Measurements from ENCODE around the gene MASP1. TPM values are rescaled to one million over a fixed set of nuclear protein-coding genes. Genes with fewer than 3 reads are reported as not detected.

The MASP1 gene
- total RNA-seq, 1 experiment from 2014 or later = not detected

GRCh38 chr3:187247398-187247797, 44.1 kb downstream of the MASP1 start:
- H4K20me1 ChIP-seq (ENCODE audit: insufficient read depth) = no peaks in the 10 kb centered on the region
- ATAC-seq (peak; percentile 22; the same call in 1 of the 2 replicates), DNase-seq (ENCODE audit: low read depth, low spot score) (no peak)
- no peaks in the 10 kb centered on the region for H3K79me2 ChIP-seq (ENCODE audit: insufficient read depth, low read length)
- no peaks in the 10 kb centered on the region for H3K9me2 ChIP-seq (ENCODE audit: insufficient read depth)
- no TSS peak for BruUV-seq (replicated peaks)
- ChIA-PET CTCF (no interaction called here), RAD21 (ENCODE audit: low non-redundant PET in 1 of 2, low total read pairs in 2 of 2, uncharacterized antibody in 2 of 2, unreplicated experiment in 2 of 2) (no interaction called here), POLR2A (no interaction called here)
- H2AFZ ChIP-seq (ENCODE audit: low read depth, low read length, poor library complexity, severe bottlenecking) = no peak overlapping the region
- H3K4me2 ChIP-seq (ENCODE audit: low read length) = no peak overlapping the region
- H3K4me3 ChIP-seq (replicated peaks in 1 of 2; ENCODE audit: low read depth in 1 of 2, low read length in 2 of 2) = no peak overlapping the region
- no peak overlapping the region for H3K9ac ChIP-seq (ENCODE audit: low read length)
- H3K9me3 ChIP-seq (ENCODE audit: control insufficient read depth in 1 of 2, insufficient read depth in 1 of 2, low read depth in 1 of 2, low read length in 2 of 2) = no peaks in the 10 kb centered on the region
- no peak for TF ChIP-seq ZNF274 (IDR thresholded peaks at IDR 0.05; ENCODE audit: low read depth, low read length)
- no peak for TF ChIP-seq POLR2A (IDR thresholded peaks at IDR 0.05; ENCODE audit: borderline replicate concordance, extremely low read depth, insufficient read depth, insufficient read length)
- no peak for TF ChIP-seq REST (IDR thresholded peaks at IDR 0.05; ENCODE audit: low read depth)
- no peak for TF ChIP-seq SP1 (IDR thresholded peaks at IDR 0.05; ENCODE audit: low read depth)
- TF ChIP-seq EZH2 (IDR thresholded peaks at IDR 0.05) = no peak
- TF ChIP-seq SRF (IDR thresholded peaks at IDR 0.05; ENCODE audit: low read depth) = no peak
- TF ChIP-seq ELF1 (IDR thresholded peaks at IDR 0.05; ENCODE audit: borderline replicate concordance, low read depth) = no peak
- TF ChIP-seq EGR1 (IDR thresholded peaks at IDR 0.05; ENCODE audit: low read depth) = no peak
- TF ChIP-seq SIN3A (IDR thresholded peaks at IDR 0.05; ENCODE audit: low read depth) = no peak
- no peak for TF ChIP-seq RAD21 (IDR thresholded peaks at IDR 0.05; ENCODE audit: low read depth)
- no peak for TF ChIP-seq CTCF (IDR thresholded peaks at IDR 0.05 in 2 of 3, conservative IDR thresholded peaks at IDR 0.05 in 1 of 3; ENCODE audit: borderline replicate concordance in 1 of 3, insufficient read depth in 1 of 3, low read depth in 2 of 3, low read length in 2 of 3)
- no peak for TF ChIP-seq FOSL1 (IDR thresholded peaks at IDR 0.05; ENCODE audit: low read depth)
- TF ChIP-seq CEBPB (IDR thresholded peaks at IDR 0.05; ENCODE audit: low read depth) = no peak
- no peaks in the 10 kb centered on the region for H3K4me1 ChIP-seq (ENCODE audit: control insufficient read depth in 1 of 2, insufficient read depth in 2 of 2, low read length in 2 of 2)
- intact Hi-C loops (cut with micrococcal nuclease) = no loop called here
- no peaks in the 10 kb centered on the region for H3K36me3 ChIP-seq (ENCODE audit: control insufficient read depth in 1 of 2, insufficient read depth in 2 of 2, low read length in 2 of 2)
- no peaks in the 10 kb centered on the region for H3K27me3 ChIP-seq (ENCODE audit: insufficient read depth, low read length)
- H3K27ac ChIP-seq (ENCODE audit: low read depth, low read length) = no peak overlapping the region
